ENCODE data around the gene NEURL1.

Gene NEURL1

GRCh38 chr10:103616705-103617601, 123.4 kb downstream of the NEURL1 start:
- Histone ChIP-seq H3K36me3 (ENCODE audit: control insufficient read depth, insufficient read depth, low read length) (peaks cover 50% of the 10 kb centered on the region), H3K27me3 (replicated peaks; ENCODE audit: control insufficient read depth, insufficient read depth, low read length) (no peaks in the 10 kb centered on the region)
- no peak for DNase-seq (ENCODE audit: extremely low read depth, insufficient read length)

GRCh38 chr10:103617602-103618385, 124.3 kb downstream of the NEURL1 start:
- DNase-seq (ENCODE audit: extremely low read depth, insufficient read length) = no peak
- H3K36me3 ChIP-seq (ENCODE audit: control insufficient read depth, insufficient read depth, low read length) = peaks cover 51% of the 10 kb centered on the region
- H3K27me3 ChIP-seq (replicated peaks; ENCODE audit: control insufficient read depth, insufficient read depth, low read length) = no peaks in the 10 kb centered on the region
- no peak for TF ChIP-seq CTCF (IDR thresholded peaks at IDR 0.05; ENCODE audit: insufficient read depth, low read length, poor library complexity, severe bottlenecking)
- H3K4me3 ChIP-seq (replicated peaks; ENCODE audit: low read depth, low read length) = no peak overlapping the region

More at GRCh38 chr10:103616705-103617601, 123.4 kb downstream of the NEURL1 start:
- no peak for TF ChIP-seq CTCF (IDR thresholded peaks at IDR 0.05; ENCODE audit: insufficient read depth, low read length, poor library complexity, severe bottlenecking)
- H3K4me3 ChIP-seq (replicated peaks; ENCODE audit: low read depth, low read length) = no peak overlapping the region

GRCh38 chr10:103618575-103619423, 125.3 kb downstream of the NEURL1 start:
- H3K4me3 ChIP-seq (replicated peaks; ENCODE audit: low read depth, low read length) = no peak overlapping the region
- H3K36me3 ChIP-seq (ENCODE audit: control insufficient read depth, insufficient read depth, low read length) = peaks cover 55% of the 10 kb centered on the region
- TF ChIP-seq CTCF (IDR thresholded peaks at IDR 0.05; ENCODE audit: insufficient read depth, low read length, poor library complexity, severe bottlenecking) = no peak
- DNase-seq (ENCODE audit: extremely low read depth, insufficient read length) = no peak
- H3K27me3 ChIP-seq (replicated peaks; ENCODE audit: control insufficient read depth, insufficient read depth, low read length) = no peaks in the 10 kb centered on the region

- TF ChIP-seq CTCF (IDR thresholded peaks at IDR 0.05; ENCODE audit: insufficient read depth, low read length, poor library complexity, severe bottlenecking) = no peak
- peaks cover 60% of the 10 kb centered on the region for H3K36me3 ChIP-seq (ENCODE audit: control insufficient read depth, insufficient read depth, low read length)
Observed at GRCh38 chr10:103619424-103620351, 126.2 kb downstream of the NEURL1 start.

More at GRCh38 chr10:103619424-103620351, 126.2 kb downstream of the NEURL1 start:
- no peak for DNase-seq (ENCODE audit: extremely low read depth, insufficient read length)
- H3K4me3 ChIP-seq (replicated peaks; ENCODE audit: low read depth, low read length) = no peak overlapping the region
- H3K27me3 ChIP-seq (replicated peaks; ENCODE audit: control insufficient read depth, insufficient read depth, low read length) = no peaks in the 10 kb centered on the region
